GM12878 (cell line): ENCODE results near the gene FOXP1. TPM values are rescaled to one million over a fixed set of nuclear protein-coding genes. Genes with fewer than 3 reads are reported as not detected.

Source experiments
- ATAC-seq: fragments of 200-7000 bp; cut with Tn5 transposase; 3 replicates; pipeline ENCODE4 v1.9.1; 2020; ENCODE audit warnings: mild to moderate bottlenecking, moderate library complexity
- BruUV-seq: library from RNA; stranded (reverse); fragments of 400-500 nt; replicated peaks from 2 replicates; lab custom pipeline; 2021; lab: Mats Ljungman, UMichigan
- CTCF ChIA-PET: fragments of 300-600 bp; sonication (Branson Sonifier 250); formaldehyde crosslinking; extraction: SDS; loops from one replicate; lab custom pipeline; 2021; ENCODE audit warnings: inconsistent platforms; lab: Yijun Ruan, JAX
- POLR2A ChIA-PET: fragments of 350-600 bp; formaldehyde crosslinking; extraction: SDS; loops from one replicate; lab custom pipeline; 2021; ENCODE audit warnings: inconsistent platforms; lab: Charles Lee
- RAD21 ChIA-PET: fragments of 300-600 bp; sonication (Branson Sonifier 250); formaldehyde crosslinking; loops from one replicate; lab custom pipeline; 2023; ENCODE audit warnings: antibody characterized with exemption; ENCODE audit not compliant: unreplicated experiment; lab: Charles Lee
- SMC1A ChIA-PET: fragments of 300-600 bp; sonication (Branson Sonifier 250); formaldehyde crosslinking; loops from one replicate; lab custom pipeline; 2023; ENCODE audit not compliant: unreplicated experiment, uncharacterized antibody; lab: Charles Lee
- DNase-seq: peaks from one replicate; pipeline ENCODE4 v3.0.0-alpha.2; 2011; ENCODE audit warnings: low read depth, low spot score
- FAIRE-seq: peaks from 3 replicates; lab custom pipeline; 2011; peaks lifted over from hg19 to GRCh38; lab: Jason Lieb, UNC
- H2AFZ ChIP-seq: 2 replicates; pipeline ENCODE4 v1.6.0; 2011; ENCODE audit warnings: low read depth, low read length, control low read depth; ENCODE audit not compliant: control insufficient read depth
- H3K27ac ChIP-seq: 2 replicates; pipeline ENCODE4 v1.5.1; 2011; ENCODE audit warnings: control low read depth; ENCODE audit not compliant: control insufficient read depth, insufficient read depth
- H3K27me3 ChIP-seq, 2 experiments: replicated peaks in 1 of 2; 2 replicates each; pipeline versions ENCODE4 v1.6.0 to v1.6.1; 2011; ENCODE audit warnings: low read length in 1 of 2; ENCODE audit not compliant: control insufficient read depth in 2 of 2, insufficient read depth in 2 of 2
- H3K36me3 ChIP-seq, 2 experiments: 2 replicates each; pipeline ENCODE4 v1.5.1; 2011; ENCODE audit warnings: low read length in 1 of 2; ENCODE audit not compliant: control insufficient read depth in 2 of 2, insufficient read depth in 2 of 2
- H3K4me1 ChIP-seq: 2 replicates; pipeline ENCODE4 v1.6.1; 2011; ENCODE audit warnings: mild to moderate bottlenecking, low read length, moderate library complexity, mixed read lengths; ENCODE audit not compliant: control insufficient read depth, insufficient read depth
- H3K4me2 ChIP-seq: 2 replicates; pipeline ENCODE4 v1.6.0; 2011; ENCODE audit warnings: control low read depth; ENCODE audit not compliant: control insufficient read depth, insufficient read depth
- H3K4me3 ChIP-seq: fragments of 200-600 bp; sonication (generic); 2 replicates; pipeline ENCODE4 v1.5.1; 2016
- H3K79me2 ChIP-seq: 2 replicates; pipeline ENCODE4 v1.6.0; 2011; ENCODE audit warnings: low read length; ENCODE audit not compliant: control insufficient read depth, insufficient read depth
- H3K9ac ChIP-seq: 2 replicates; pipeline ENCODE4 v1.8.0; 2011; ENCODE audit warnings: low read length, control low read depth, mixed read lengths; ENCODE audit not compliant: control insufficient read depth, insufficient read depth
- H3K9me3 ChIP-seq: replicated peaks from 3 replicates; pipeline ENCODE4 v1.5.1; 2011; ENCODE audit warnings: mild to moderate bottlenecking, low read length; ENCODE audit not compliant: control insufficient read depth, insufficient read depth
- H4K20me1 ChIP-seq: 2 replicates; pipeline ENCODE4 v1.6.0; 2011; ENCODE audit not compliant: control insufficient read depth, insufficient read depth
- DPF2 ChIP-seq: fragments of 450-650 bp; IDR thresholded peaks from 2 replicates; pipeline ENCODE4 v1.6.1; 2017; ENCODE audit warnings: mild to moderate bottlenecking
- FOS ChIP-seq: IDR thresholded peaks from 3 replicates; pipeline ENCODE4 v1.6.1; 2011; ENCODE audit warnings: borderline replicate concordance; ENCODE audit not compliant: insufficient read length; ENCODE audit errors: extremely low read depth
- KAT2A ChIP-seq: conservative IDR thresholded peaks from 2 replicates; pipeline ENCODE4 v1.6.1; 2011; ENCODE audit warnings: low read depth, low read length; ENCODE audit not compliant: control insufficient read depth
- MEF2A ChIP-seq: IDR thresholded peaks from 2 replicates; pipeline ENCODE4 v1.6.1; 2011; ENCODE audit warnings: low read depth, mild to moderate bottlenecking, low read length, moderate library complexity; ENCODE audit not compliant: insufficient read depth
- MYC ChIP-seq: IDR thresholded peaks from 2 replicates; pipeline ENCODE4 v1.6.1; 2011; ENCODE audit warnings: mild to moderate bottlenecking, low read length, moderate library complexity, inconsistent platforms; ENCODE audit not compliant: insufficient read depth, insufficient replicate concordance, insufficient read length, severe bottlenecking
- POLR2A ChIP-seq: IDR thresholded peaks from 2 replicates; pipeline ENCODE4 v1.6.1; 2011; ENCODE audit warnings: low read depth, mild to moderate bottlenecking, low read length
- WGBS: methylation state at CpG from one replicate; pipeline ENCODE4 v1.1.6; 2016; ENCODE audit warnings: low lambda C conversion rate; ENCODE audit not compliant: insufficient replicate concordance, insufficient coverage; ENCODE audit errors: missing lambda C conversion rate; 5-methylcytosine and 5-hydroxymethylcytosine counted together
- in situ Hi-C: fragments of 300-500 bp; cut with MboI; formaldehyde crosslinking; loops from 9 replicates; pipeline ENCODE4 v1.14.3; 2018; ENCODE audit warnings: mixed read lengths
- intact Hi-C: fragments of 100-400 bp; cut with micrococcal nuclease; formaldehyde crosslinking; loops from one replicate; pipeline ENCODE4 v1.14.2; 2022; ENCODE audit not compliant: unreplicated experiment
- polyA plus RNA-seq, 11 experiments: library from polyadenylated mRNA; depleted of rRNA in 4 of 11; unstranded in 6 of 11; stranded (reverse) in 5 of 11; fragments of >200 nt; fragmentation: Nextera tagmentation in 4 of 11; fragmentation: Illumina TruSeq in 1 of 11; extraction: Ambion mirVana in 4 of 11; extraction: Trizol in 1 of 11; gene quantifications; 1 replicate in 1 of 11; 2 replicates in 10 of 11; pipeline versions ENCODE4 v1.2.1 to v1.2.3, GENCODE V29; 2011 to 2016; ENCODE audit warnings: inconsistent platforms in 2 of 11, missing spikeins in 2 of 11, low read depth in 1 of 11
- total RNA-seq, 4 experiments: library from RNA; depleted of rRNA in 3 of 4; stranded (reverse); fragments of >200 nt in 3 of 4; fragmentation: Illumina TruSeq in 1 of 4; extraction: Trizol in 1 of 4; gene quantifications; 2 replicates each; pipeline versions ENCODE4 v1.2.1 to v1.2.3, GENCODE V29; 2013 to 2021
- TF ChIP-seq, protein P1 (sequence below), 3 experiments: IDR thresholded peaks in 2 of 3; conservative IDR thresholded peaks in 1 of 3; 2 replicates each; pipeline ENCODE4 v1.5.1; 2011; ENCODE audit warnings: low read depth in 3 of 3, low read length in 3 of 3, mild to moderate bottlenecking in 3 of 3, control low read depth in 2 of 3, moderate library complexity in 2 of 3, inconsistent platforms in 1 of 3, mixed read lengths in 1 of 3; ENCODE audit not compliant: control insufficient read depth in 2 of 3, insufficient read depth in 1 of 3; ENCODE audit errors: extremely low read depth in 1 of 3
- TF ChIP-seq, protein P2 (sequence below): IDR thresholded peaks from 2 replicates; pipeline ENCODE4 v1.6.1; 2011; ENCODE audit warnings: low read depth, low read length, improper control_type of control experiment, borderline replicate concordance

FOXP1 gene
- total and polyA plus RNA-seq, 10 of the 15 experiments (the other 5 are each of a cell fraction or from before 2014, with no cell fraction given) = 0.05 to 1.6 (median 0.20) TPM; not detected in 1

DNA sequence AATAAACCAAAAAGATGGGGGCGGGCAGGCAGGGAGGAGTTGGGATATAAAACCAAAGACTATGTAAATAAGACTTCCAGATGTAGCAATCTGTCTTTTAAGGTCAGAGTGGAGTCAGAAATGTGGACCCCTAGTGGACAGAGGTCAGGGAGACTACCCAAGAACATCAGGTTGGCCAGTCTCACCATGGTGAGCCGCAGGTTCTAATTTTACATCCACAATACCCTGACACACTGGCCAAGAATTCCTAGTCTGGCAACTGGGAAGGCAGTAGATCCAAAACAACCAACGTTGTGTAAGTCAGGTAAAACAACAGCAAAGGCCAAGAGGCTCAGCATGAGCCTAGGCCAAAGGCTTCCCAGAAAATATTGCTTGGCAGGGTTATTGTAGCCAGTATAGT lies 203.4 kb downstream of the FOXP1 start:
- FAIRE-seq = no peak
- Histone ChIP-seq H3K4me2 (no peak overlapping the region), H3K9ac (no peak overlapping the region), H3K27me3 (no peaks in the 10 kb centered on the region; a peak in 1 of 4 replicates), H3K4me1 (no peaks in the 10 kb centered on the region), H3K27ac (no peak overlapping the region), H3K36me3 (no peaks in the 10 kb centered on the region), H3K79me2 (no peaks in the 10 kb centered on the region), H2AFZ (no peak overlapping the region), H3K4me3 (no peak overlapping the region), H4K20me1 (no peaks in the 10 kb centered on the region), H3K9me3 (no peaks in the 10 kb centered on the region)
- BruUV-seq = no TSS peak
- CTCF ChIA-PET = no interaction called here
- intact Hi-C loops (no loop called here), in situ Hi-C loops (no loop called here)
- no peak for DNase-seq
- RAD21 ChIA-PET = no interaction called here
- no peak for ATAC-seq
- TF ChIP-seq MYC = no peak
- TF ChIP-seq, protein P1, sequence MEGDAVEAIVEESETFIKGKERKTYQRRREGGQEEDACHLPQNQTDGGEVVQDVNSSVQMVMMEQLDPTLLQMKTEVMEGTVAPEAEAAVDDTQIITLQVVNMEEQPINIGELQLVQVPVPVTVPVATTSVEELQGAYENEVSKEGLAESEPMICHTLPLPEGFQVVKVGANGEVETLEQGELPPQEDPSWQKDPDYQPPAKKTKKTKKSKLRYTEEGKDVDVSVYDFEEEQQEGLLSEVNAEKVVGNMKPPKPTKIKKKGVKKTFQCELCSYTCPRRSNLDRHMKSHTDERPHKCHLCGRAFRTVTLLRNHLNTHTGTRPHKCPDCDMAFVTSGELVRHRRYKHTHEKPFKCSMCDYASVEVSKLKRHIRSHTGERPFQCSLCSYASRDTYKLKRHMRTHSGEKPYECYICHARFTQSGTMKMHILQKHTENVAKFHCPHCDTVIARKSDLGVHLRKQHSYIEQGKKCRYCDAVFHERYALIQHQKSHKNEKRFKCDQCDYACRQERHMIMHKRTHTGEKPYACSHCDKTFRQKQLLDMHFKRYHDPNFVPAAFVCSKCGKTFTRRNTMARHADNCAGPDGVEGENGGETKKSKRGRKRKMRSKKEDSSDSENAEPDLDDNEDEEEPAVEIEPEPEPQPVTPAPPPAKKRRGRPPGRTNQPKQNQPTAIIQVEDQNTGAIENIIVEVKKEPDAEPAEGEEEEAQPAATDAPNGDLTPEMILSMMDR (IDR thresholded peaks at IDR 0.05 in 2 of 3, conservative IDR thresholded peaks at IDR 0.05 in 1 of 3; ENCODE audit: control insufficient read depth in 2 of 3, extremely low read depth in 1 of 3, insufficient read depth in 1 of 3, low read depth in 3 of 3, low read length in 3 of 3) = 0 out of 6 replicates have a peak, but pooled peaks of 1 of the 3 experiments have one; percentile 17
- TF ChIP-seq FOS = no peak
- TF ChIP-seq MEF2A = no peak
- no peak for TF ChIP-seq POLR2A
- no peak for TF ChIP-seq DPF2
- no peak for TF ChIP-seq KAT2A
- TF ChIP-seq, protein P2, sequence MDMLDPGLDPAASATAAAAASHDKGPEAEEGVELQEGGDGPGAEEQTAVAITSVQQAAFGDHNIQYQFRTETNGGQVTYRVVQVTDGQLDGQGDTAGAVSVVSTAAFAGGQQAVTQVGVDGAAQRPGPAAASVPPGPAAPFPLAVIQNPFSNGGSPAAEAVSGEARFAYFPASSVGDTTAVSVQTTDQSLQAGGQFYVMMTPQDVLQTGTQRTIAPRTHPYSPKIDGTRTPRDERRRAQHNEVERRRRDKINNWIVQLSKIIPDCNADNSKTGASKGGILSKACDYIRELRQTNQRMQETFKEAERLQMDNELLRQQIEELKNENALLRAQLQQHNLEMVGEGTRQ = no peak
- 28% methylated on average over 3 of the region's 3 CpGs for WGBS
- POLR2A ChIA-PET = no interaction called here
- SMC1A ChIA-PET = no interaction called here
